Upper lobe of left lung (tissue), 6 donors: ENCODE data around the gene ABLIM2. TPM values are rescaled to one million over a fixed set of nuclear protein-coding genes. Genes with fewer than 3 reads are reported as not detected.
A peak's percentile ranks its signal among the peaks of the same experiment; 100 is the strongest.

Experiments used
- ATAC-seq, 2 donors: fragments of 200-7000 bp; cut with Tn5 transposase; one replicate each; pipeline ENCODE4 v1.9.1; 2022; ENCODE audit warnings: mild to moderate bottlenecking in 2 of 2, moderate library complexity in 2 of 2; ENCODE audit not compliant: low FRiP score in 2 of 2
- DNase-seq, 2 donors: peaks; one replicate each; pipeline ENCODE4 v3.0.0-alpha.2; 2019 to 2020
- H3K27ac ChIP-seq, 4 donors: fragments of 200-600 bp; sonication (generic); one replicate each; pipeline ENCODE4 v1.5.1; 2016 to 2019
- H3K27me3 ChIP-seq, 4 donors: fragments of 200-600 bp; sonication (generic); one replicate each; pipeline ENCODE4 v1.5.1; 2017 to 2019
- H3K36me3 ChIP-seq, 4 donors: fragments of 200-600 bp; sonication (generic); one replicate each; pipeline ENCODE4 v1.5.1; 2016 to 2019
- H3K4me1 ChIP-seq, 4 donors: fragments of 200-600 bp; sonication (generic); one replicate each; pipeline ENCODE4 v1.5.1; 2018 to 2019
- H3K4me3 ChIP-seq, 4 donors: fragments of 200-600 bp; sonication (generic); one replicate each; pipeline ENCODE4 v1.5.1; 2017 to 2019; ENCODE audit warnings: mild to moderate bottlenecking in 2 of 4, moderate library complexity in 1 of 4
- H3K9me3 ChIP-seq, 4 donors: fragments of 200-600 bp; sonication (generic); one replicate each; pipeline ENCODE4 v1.5.1; 2018 to 2019
- CTCF ChIP-seq, 6 experiments: fragments of 450-650 bp in 4 of 6; fragments of 200-600 bp in 2 of 6; sonication (generic) in 2 of 6; IDR thresholded peaks; one replicate each; pipeline ENCODE4 v1.5.1; 2016 to 2019; ENCODE audit warnings: antibody characterized with exemption in 6 of 6
- EP300 ChIP-seq, 4 donors: sonication (generic); formaldehyde crosslinking; IDR thresholded peaks; one replicate each; pipeline ENCODE4 v1.5.1; 2017; ENCODE audit warnings: antibody characterized with exemption in 4 of 4, control low read depth in 2 of 4
- POLR2A ChIP-seq, 4 donors: fragments of 450-650 bp; IDR thresholded peaks; one replicate each; pipeline ENCODE4 v1.5.1; 2016 to 2017; ENCODE audit warnings: antibody characterized with exemption in 4 of 4, mild to moderate bottlenecking in 2 of 4
- POLR2AphosphoS5 ChIP-seq, 2 donors: sonication (generic); formaldehyde crosslinking; IDR thresholded peaks; one replicate each; pipeline ENCODE4 v1.5.1; 2017; ENCODE audit warnings: antibody characterized with exemption in 2 of 2
- WGBS, 2 donors: methylation state at CpG; one replicate each; pipeline ENCODE4 v1.1.5; 2017 to 2018; 5-methylcytosine and 5-hydroxymethylcytosine counted together
- total RNA-seq, 6 donors: library from RNA; depleted of rRNA in 4 of 6; stranded (reverse); fragments of >200 nt in 4 of 6; gene quantifications; one replicate each; pipeline versions ENCODE4 v1.1.0 to v1.2.1, GENCODE V29; 2016 to 2021
- donor health status: DM: no; HTN: no; CAD: no; lungs with moderate emphysema.
- donor health status: DM: no; HTN: yes; CAD: no; lungs with severe emphysema.

Gene ABLIM2
- total RNA-seq, 6 donors from 2014 or later = 3.6 to 36.9 (median 8.1) TPM

GRCh38 chr4:7999695-8000094 lies 158.9 kb downstream of the ABLIM2 start:
- no peak overlapping the region for H3K4me3 ChIP-seq
- H3K27me3 ChIP-seq = no peaks in the 10 kb centered on the region
- H3K9me3 ChIP-seq = no peaks in the 10 kb centered on the region
- no peaks in the 10 kb centered on the region for H3K4me1 ChIP-seq
- DNase-seq (no peak), ATAC-seq (no peak)
- no peak for TF ChIP-seq CTCF (IDR thresholded peaks at IDR 0.05)
- TF ChIP-seq EP300 (IDR thresholded peaks at IDR 0.05) = no peak
- no peak for TF ChIP-seq POLR2AphosphoS5 (IDR thresholded peaks at IDR 0.05)
- no peak for TF ChIP-seq POLR2A (IDR thresholded peaks at IDR 0.05)
- H3K27ac ChIP-seq = no peak overlapping the region
- H3K36me3 ChIP-seq = peaks cover 0 to under 1% (median 0%) of the 10 kb centered on the region in 4 donors
- 89 to 100% methylated on average over 1 to 8 of the region's 8 CpGs for WGBS, 2 donors

GRCh38 chr4:7999279-7999678 lies 159.3 kb downstream of the ABLIM2 start:
- Histone ChIP-seq H3K4me3 (no peak overlapping the region), H3K27ac (no peak overlapping the region), H3K36me3 (no peaks in the 10 kb centered on the region), H3K9me3 (no peaks in the 10 kb centered on the region), H3K4me1 (no peaks in the 10 kb centered on the region), H3K27me3 (no peaks in the 10 kb centered on the region)
- no peak for DNase-seq
- TF ChIP-seq CTCF (IDR thresholded peaks at IDR 0.05) (no peak), POLR2A (IDR thresholded peaks at IDR 0.05) (no peak), POLR2AphosphoS5 (IDR thresholded peaks at IDR 0.05) (no peak), EP300 (IDR thresholded peaks at IDR 0.05) (no peak)
- no peak for ATAC-seq
- WGBS, 2 donors = 94 to 95% methylated on average over 7 of the region's 7 CpGs

GRCh38 chr4:7998447-7998846 lies 160.2 kb downstream of the ABLIM2 start:
- ATAC-seq (no peak), DNase-seq (peak in 1 of 2 donors; percentile 47)
- Histone ChIP-seq H3K4me1 (no peaks in the 10 kb centered on the region), H3K36me3 (no peaks in the 10 kb centered on the region), H3K27ac (no peak overlapping the region), H3K9me3 (no peaks in the 10 kb centered on the region), H3K27me3 (no peaks in the 10 kb centered on the region), H3K4me3 (no peak overlapping the region)
- WGBS, 2 donors = 84 to 88% methylated on average over 6 to 8 of the region's 8 CpGs
- TF ChIP-seq POLR2AphosphoS5 (IDR thresholded peaks at IDR 0.05) (no peak), POLR2A (IDR thresholded peaks at IDR 0.05) (no peak), CTCF (IDR thresholded peaks at IDR 0.05) (no peak), EP300 (IDR thresholded peaks at IDR 0.05) (no peak)

- DNase-seq = no peak
- 82 to 84% methylated on average over 4 to 5 of the region's 6 CpGs for WGBS, 2 donors
Observed at GRCh38 chr4:7995866-7996265, 162.7 kb downstream of the ABLIM2 start.

More at GRCh38 chr4:7995866-7996265, 162.7 kb downstream of the ABLIM2 start:
- Histone ChIP-seq H3K9me3 (no peaks in the 10 kb centered on the region), H3K27ac (no peak overlapping the region), H3K27me3 (no peaks in the 10 kb centered on the region), H3K36me3 (no peaks in the 10 kb centered on the region), H3K4me1 (no peaks in the 10 kb centered on the region), H3K4me3 (no peak overlapping the region)
- ATAC-seq = no peak
- TF ChIP-seq POLR2AphosphoS5 (IDR thresholded peaks at IDR 0.05) = no peak
- TF ChIP-seq POLR2A (IDR thresholded peaks at IDR 0.05) = no peak
- no peak for TF ChIP-seq EP300 (IDR thresholded peaks at IDR 0.05)
- TF ChIP-seq CTCF (IDR thresholded peaks at IDR 0.05) = no peak
